ENCODE results near the gene TBC1D8.

TBC1D8 gene

DNA sequence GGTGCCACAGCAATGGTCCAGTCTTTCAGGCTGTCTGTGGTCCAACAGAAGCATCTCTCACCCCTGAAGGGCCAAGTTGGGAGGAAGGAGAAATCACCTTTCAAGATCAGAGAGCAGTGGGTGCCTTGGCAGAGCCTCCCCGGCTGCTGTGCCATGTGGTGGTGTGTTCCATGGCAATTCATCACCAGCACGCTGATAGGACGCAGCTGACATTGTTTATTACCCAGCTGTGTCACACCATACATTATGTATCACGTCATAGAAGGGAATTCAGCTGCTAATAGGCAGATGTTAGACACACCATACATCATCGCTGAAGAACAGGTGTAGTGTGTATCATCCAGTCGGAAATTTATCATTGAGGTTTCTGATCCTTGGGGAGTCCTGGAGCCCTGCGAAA is 178.7 kb downstream of the TBC1D8 start:
- FAIRE-seq: no peak

DNA sequence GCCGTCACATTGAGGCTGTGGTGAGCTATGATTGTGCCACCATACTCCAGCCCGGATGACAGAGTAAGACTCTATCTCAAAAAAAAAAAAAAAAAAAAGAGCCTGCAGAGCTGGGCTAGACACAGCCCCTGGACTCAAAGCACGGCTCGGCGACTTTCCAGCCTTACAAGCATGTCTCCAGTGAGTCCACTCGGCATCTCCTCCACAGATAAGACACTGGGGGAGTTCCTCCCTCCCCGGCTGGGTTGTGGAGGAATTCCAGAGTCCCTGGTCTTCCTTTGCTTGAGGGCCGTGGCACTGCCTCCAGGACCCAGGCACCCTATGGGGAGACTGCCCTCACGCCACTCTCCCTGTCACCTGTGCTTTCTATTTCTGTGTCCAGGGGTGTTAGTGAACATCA is 180.0 kb downstream of the TBC1D8 start:
- no peak for FAIRE-seq

DNA sequence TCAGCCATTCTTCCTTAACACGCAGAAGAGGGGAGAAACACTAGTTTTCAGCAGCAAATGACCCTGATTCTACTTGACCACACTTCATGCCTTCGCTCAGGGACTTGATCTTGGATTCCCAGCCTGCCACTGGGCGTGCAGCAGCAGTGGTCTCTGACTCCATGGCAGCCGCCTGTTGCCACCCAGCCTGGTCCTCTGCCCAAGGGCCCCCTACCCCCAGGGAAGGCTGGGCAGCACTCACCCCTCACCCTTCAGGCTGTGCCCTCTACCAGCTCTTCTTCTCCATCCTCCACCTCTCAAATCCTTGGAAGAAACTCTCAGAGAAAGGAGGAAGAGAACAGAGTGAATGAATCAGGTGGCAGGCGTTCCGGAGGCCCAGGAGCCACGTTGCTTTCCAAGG is 181.2 kb downstream of the TBC1D8 start:
- FAIRE-seq: no peak

DNA sequence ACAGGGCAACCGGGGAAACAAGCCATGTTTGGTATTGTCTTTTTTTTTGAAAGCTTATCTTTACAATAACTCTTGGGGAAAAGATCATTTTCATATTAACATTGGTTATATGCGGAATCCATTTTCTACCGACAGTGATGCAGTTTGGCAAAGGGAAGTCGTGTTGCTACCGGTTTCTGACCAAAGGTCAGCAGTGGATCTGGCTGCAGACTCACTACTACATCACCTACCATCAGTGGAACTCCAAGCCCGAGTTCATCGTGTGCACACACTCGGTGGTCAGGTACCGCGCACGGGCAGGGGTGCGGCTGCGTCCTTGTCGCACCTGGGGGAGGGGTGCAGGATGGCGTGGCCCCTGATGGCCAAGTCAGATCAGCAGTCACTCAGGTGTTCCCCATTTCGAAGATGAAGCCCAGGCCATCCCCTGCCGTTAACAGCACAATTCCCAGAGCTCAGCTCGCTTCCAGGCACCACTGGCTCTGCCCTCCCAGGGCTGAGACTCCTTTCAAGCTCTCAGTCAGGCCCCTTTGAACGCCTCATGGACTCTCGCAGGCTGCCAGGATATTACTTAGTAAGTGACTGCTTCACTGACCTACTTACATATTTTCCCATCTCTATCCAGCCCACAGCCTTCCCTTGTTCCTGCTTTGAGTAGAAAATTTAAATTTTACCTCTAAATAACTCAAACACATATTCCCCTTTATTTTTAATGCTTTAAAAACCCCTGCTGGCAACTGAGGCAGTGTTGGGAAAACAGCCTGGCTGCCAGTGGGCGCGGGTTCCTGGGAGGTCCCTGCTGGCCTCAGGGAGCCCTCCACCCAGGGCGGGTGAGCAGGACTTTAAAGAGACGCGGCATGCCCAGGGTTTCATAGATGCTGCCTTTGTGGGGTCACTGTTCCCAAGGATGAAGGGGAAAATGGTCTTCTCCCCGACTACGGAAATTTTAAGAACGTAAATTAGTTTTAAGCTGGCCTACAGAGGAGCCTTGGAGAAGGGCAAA is 182.7 kb downstream of the TBC1D8 start:
- no peak for FAIRE-seq

DNA sequence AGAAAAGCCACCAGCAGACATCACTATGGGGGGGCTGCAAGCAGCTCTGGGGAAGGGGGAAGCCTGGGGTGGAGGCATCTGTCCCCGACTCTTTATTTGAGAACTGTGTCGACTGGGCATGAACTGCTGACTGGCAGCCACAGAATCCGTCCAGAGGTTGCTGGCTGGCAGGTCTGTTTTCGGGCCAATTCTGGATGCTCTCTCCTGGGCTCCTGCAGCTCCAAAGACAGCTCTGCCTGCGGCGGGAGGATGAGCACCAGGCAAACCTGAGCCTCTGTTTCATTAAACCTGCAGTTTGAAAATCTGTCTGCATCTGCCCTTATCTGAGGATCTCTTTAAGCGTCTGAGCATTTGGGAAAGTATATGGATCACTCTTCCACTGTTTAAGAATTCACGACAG is 183.5 kb downstream of the TBC1D8 start:
- FAIRE-seq: no peak

DNA sequence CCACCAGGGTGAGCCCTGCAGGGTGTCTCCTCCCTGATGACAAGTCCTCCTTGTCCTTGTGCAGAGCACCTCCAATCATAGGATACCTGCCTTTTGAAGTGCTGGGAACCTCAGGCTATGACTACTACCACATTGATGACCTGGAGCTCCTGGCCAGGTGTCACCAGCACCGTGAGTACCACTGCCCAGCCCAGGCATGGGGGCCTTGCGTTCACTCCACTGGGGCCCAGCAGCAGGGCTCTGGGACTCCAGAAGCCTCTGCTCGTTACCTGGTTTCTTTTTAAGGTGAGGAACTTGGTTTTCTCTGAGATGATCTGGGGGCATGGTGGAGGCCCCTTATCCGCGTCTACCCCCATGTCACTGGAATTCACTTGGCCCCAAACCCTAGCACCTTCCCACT is 185.6 kb downstream of the TBC1D8 start:
- no peak for FAIRE-seq

DNA sequence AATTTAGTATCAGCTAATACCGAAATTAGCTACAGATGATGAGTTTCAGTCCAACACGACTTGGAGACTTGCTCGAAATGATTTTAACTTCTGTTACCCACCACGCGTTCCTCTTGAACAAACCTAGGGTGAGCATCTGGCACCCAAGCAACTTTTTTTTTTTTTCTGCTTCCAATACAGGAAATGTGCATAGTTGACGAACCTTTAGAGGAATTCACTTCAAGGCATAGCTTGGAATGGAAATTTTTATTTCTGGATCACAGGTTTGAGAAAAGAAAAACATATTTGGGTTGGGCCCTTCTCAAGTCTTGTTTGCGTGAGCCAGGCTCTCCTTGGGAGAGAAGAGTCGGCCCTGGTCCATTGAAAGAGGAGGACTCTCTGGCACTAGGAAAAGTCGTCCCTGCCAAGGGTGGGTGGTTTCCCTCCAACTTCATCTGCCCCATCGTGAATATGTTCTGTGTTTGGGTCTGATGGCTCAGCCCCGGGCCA is 186.5 kb downstream of the TBC1D8 start:
- FAIRE-seq: no peak

DNA sequence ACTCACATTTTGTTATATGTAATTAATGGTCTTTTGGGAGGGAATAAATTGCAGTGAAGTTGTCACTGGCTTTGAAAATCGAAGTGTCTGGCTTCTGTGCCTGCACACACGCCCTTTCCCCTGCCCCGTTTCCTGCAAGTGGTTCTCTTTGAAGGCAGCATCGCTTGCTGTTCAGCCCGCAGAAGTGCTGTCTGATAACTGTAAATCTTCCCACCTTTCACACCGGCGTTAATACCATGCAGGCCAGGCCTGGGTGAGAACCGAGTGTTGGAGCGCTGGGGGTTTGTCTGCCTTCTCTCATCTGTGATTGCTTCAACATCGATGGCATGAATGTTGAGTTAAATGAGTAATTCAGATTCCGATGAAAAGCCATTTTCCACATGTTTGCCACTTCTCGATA is 187.0 kb downstream of the TBC1D8 start:
- FAIRE-seq: no peak

- no peak for FAIRE-seq
These were observed 188.2 kb downstream of the TBC1D8 start for GRCh38 chr2:100963026-100963375.

DNA sequence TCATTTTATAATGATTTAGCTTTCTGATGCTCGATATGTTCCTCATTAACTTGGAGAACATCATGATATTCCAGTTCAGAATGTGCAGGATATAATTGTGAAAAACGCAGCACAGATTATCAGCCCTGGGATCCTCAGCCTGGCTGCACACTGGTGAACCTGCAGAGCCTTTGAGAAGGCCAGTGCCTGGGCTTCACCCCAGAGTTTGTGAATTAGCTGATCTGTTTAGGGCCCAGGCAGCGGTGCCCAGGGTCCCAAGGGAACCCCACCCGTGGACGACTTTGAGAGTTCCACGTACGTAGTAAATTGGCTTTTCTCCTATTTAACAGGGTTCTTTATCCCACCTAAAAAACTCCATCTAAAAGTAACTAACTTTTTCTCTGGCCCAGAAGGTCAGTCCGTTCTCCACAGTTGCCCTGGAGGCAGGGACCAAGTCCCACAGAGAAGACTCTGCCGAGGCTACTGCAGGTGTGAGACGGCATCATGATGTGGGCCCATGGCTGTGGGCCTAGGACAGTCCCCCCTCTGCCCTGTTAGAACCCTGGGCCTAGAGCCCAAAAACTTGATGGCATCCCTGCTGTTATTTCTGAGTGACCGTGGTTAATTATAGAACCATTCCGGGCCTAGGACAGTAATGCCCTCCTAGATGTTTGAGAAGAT is 188.7 kb downstream of the TBC1D8 start:
- FAIRE-seq: no peak

DNA sequence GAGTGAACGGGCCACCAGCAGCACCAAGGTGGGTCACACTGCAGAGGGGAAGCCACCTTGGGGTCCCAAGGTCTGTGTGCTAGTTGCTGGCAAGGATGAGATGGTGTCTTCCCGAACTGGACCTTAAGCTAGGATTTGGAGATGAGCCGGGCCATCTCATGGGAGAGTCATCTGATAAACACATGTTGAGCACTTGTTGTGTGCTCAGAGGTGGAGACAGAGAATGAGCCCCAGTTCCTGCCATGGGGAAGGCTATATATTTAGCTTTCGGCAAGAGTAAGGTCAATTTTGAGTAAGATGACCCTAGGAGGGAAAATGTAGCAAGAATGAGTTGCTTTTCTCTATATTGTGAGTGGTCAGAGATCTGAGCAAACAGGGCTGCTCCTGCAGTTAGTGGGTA is 190.5 kb downstream of the TBC1D8 start:
- FAIRE-seq: no peak

- FAIRE-seq: no peak
These were observed 191.8 kb downstream of the TBC1D8 start for GRCh38 chr2:100959225-100959880.

DNA sequence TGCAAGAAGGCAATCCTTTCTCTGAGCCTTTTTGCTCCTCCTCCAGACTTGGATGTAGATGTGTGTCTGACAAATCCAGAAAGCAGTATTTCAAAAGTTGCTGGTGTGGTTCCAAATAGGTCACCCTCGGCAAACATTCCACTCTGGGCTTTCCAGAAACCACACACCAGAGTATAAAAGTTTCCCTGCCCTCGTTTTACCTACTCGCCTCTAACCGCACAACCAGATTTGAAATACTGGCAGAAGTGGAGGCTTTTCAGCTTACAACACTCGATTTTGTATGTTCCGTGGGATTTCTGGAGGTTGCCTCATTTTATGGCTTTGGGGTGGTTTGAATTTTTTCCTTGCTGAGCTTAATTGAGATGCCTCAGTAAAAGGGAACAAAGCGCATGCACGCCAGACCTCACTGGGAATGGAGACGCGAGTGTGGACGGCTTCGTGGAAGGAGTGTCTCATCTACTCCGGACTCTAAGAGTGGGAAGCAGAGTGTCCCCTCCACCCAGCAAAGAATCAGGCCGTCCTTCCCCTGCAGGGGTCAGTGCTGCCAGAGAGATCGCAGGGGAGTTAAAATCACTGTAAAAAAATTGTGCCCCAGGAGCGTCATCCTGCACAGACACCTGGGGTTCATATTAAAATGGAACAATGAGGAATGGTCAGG is 193.1 kb downstream of the TBC1D8 start:
- FAIRE-seq: no peak

Data from TTC549 (cell line).